C4-2B (cell line): ENCODE data around the gene TTC31.
A peak's percentile ranks its signal among the peaks of the same experiment; 100 is the strongest.

Experiments used
- CTCF ChIP-seq: fragments of 450-650 bp; conservative IDR thresholded peaks from 2 replicates; pipeline ENCODE4 v1.5.1; 2017; ENCODE audit warnings: mild to moderate bottlenecking
- ZFX ChIP-seq: fragments of 450-650 bp; IDR thresholded peaks from 2 replicates; pipeline ENCODE4 v1.6.1; 2017

DNA sequence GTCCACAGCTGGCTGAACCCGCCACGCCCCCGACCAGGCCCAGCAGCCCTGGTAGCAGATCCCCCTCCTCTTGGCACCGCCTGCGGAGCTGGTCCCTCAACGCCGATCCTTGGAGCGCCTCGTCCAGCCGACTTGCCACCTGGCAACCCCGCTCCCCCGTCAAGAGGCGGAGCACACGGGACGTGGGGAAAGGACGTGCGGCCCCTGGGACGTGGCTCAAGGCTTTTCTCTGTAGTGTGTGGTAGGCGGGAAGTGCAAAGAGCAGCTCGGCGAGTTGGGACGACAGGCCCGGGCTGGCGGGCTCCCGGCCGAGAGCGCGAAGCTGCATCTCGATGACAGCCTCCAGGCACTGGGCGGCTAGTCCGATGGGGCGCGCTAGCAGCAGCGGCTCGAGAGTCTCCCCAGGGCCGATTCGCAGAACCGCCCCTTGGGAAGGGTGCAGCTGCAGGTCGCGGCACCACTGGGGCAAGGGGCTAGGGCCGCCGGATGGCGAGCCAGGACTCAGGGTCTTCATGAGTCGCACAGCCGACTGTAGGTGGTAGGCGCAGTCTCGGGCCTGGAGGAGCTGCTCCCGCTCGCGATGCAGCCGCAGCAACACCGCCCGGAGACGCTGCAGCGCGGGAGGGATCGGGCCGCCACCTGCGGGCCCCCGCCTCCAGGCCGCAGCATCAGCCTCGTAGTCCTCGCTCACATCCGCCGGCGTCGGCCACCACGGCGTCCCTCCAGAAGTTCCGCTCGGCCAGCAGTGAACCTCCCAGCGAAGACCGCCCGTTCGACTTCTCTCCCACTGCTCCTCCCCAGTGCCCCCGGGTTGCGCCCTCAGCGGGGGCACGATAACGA, 700 bp upstream of the TTC31 start:
- TF ChIP-seq CTCF (no peak), ZFX (peak; percentile 86)
